ENCODE measurements around the gene PRDX4.

PRDX4 gene

DNA sequence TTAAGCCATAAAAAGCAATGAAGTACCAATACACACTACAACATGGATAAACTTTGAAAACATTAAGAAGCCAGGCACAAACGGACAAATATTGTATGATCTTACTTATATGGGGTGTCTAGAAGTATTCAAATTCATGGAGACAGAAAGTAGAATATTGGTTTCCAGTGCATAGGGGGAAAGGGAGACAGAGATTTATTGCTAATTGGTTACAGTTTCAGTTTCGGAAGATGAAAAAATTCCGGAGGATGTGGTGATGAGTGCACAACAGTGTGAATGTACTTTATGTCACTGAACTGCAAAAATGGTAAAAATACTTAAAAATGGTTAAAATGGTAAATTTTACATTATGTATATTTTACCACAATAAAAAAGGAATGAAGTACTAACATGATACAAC is 5.1 kb upstream of the PRDX4 start:
- no peak overlapping the region for H3K27ac ChIP-seq
- no peaks in the 10 kb centered on the region for H3K36me3 ChIP-seq
- no peak for DNase-seq
- no peak overlapping the region for H3K4me3 ChIP-seq (ENCODE audit: low read depth, low read length)
- H3K27me3 ChIP-seq (ENCODE audit: insufficient read depth, low read depth, severe bottlenecking) = peaks cover 8% of the 10 kb centered on the region
- no peaks in the 10 kb centered on the region for H3K9me3 ChIP-seq (ENCODE audit: severe bottlenecking)
- TF ChIP-seq, protein P1, sequence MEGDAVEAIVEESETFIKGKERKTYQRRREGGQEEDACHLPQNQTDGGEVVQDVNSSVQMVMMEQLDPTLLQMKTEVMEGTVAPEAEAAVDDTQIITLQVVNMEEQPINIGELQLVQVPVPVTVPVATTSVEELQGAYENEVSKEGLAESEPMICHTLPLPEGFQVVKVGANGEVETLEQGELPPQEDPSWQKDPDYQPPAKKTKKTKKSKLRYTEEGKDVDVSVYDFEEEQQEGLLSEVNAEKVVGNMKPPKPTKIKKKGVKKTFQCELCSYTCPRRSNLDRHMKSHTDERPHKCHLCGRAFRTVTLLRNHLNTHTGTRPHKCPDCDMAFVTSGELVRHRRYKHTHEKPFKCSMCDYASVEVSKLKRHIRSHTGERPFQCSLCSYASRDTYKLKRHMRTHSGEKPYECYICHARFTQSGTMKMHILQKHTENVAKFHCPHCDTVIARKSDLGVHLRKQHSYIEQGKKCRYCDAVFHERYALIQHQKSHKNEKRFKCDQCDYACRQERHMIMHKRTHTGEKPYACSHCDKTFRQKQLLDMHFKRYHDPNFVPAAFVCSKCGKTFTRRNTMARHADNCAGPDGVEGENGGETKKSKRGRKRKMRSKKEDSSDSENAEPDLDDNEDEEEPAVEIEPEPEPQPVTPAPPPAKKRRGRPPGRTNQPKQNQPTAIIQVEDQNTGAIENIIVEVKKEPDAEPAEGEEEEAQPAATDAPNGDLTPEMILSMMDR (IDR thresholded peaks at IDR 0.05; ENCODE audit: low read depth, low read length) = no peak

DNA sequence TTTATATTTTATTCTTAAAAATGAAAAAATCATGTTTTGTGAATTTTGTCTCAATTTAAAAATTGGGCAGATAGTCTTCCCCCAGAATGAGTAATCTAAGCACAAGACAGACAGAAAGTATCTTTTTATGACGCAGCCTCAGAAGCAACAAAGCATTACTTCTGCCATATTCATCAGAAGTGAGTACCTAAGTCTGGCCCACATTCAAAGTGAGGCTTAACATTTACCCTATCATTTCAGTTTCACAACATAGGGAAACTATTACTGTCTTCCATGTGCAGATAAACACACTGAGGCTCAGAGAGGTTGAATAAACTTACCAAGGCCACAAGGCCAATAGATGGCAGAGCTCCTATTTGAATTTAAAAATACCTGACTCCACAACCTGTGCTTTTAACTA is 4.4 kb upstream of the PRDX4 start:
- no peaks in the 10 kb centered on the region for H3K36me3 ChIP-seq
- DNase-seq = no peak
- H3K4me3 ChIP-seq (ENCODE audit: low read depth, low read length) = no peak overlapping the region
- H3K27ac ChIP-seq = no peak overlapping the region
- peaks cover 8% of the 10 kb centered on the region for H3K27me3 ChIP-seq (ENCODE audit: insufficient read depth, low read depth, severe bottlenecking)
- TF ChIP-seq, protein P1 (IDR thresholded peaks at IDR 0.05; ENCODE audit: low read depth, low read length) = no peak
- no peaks in the 10 kb centered on the region for H3K9me3 ChIP-seq (ENCODE audit: severe bottlenecking)

DNA sequence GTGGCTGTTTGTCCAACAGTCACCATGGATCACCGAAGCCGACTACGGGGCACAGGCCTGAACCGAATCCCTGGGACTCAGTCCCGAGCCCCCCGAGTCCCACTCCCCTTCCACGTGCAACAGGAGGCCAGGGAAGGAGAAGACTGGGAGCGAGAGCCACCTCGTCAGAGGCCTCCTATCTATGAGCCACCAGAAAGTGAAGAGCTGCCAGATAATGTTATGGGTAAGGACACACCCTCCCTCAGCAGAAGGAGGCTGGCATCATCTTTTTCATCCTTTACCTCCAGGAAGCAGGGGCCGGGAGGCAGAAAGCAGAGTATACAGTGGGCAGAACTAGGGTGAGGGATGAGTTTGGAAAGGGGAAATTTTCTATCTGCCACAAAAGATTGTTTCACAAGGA is 2.8 kb upstream of the PRDX4 start:
- Histone ChIP-seq H3K4me3 (ENCODE audit: low read depth, low read length) (no peak overlapping the region), H3K36me3 (no peaks in the 10 kb centered on the region), H3K9me3 (ENCODE audit: severe bottlenecking) (no peaks in the 10 kb centered on the region), H3K27me3 (ENCODE audit: insufficient read depth, low read depth, severe bottlenecking) (peaks cover 13% of the 10 kb centered on the region), H3K27ac (no peak overlapping the region)
- DNase-seq = no peak
- TF ChIP-seq, protein P1 (IDR thresholded peaks at IDR 0.05; ENCODE audit: low read depth, low read length) = no peak

DNA sequence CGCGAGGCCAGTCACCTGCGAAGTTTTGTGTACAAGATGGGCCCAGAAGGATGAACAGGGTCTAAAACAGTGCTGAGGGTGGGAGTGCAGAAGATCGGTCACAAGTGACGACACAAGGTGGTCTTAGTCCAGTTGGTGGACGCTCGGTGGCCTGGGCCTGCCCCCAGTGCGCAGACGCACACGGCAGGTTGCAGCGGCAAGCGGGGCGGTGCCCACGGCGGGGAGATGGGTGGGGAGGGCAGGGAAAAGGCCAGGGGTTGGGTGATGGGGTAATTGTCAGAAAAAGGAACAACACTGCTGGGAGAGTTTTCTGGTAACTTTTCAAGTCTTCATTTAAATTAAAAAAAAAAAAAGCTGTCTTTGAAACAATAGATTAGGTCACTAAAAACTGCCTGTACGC is 1.0 kb upstream of the PRDX4 start:
- Histone ChIP-seq H3K36me3 (no peaks in the 10 kb centered on the region), H3K27ac (no peak overlapping the region), H3K4me3 (ENCODE audit: low read depth, low read length) (no peak overlapping the region), H3K27me3 (ENCODE audit: insufficient read depth, low read depth, severe bottlenecking) (peaks cover 11% of the 10 kb centered on the region), H3K9me3 (ENCODE audit: severe bottlenecking) (no peaks in the 10 kb centered on the region)
- no peak for DNase-seq
- TF ChIP-seq, protein P1 (IDR thresholded peaks at IDR 0.05; ENCODE audit: low read depth, low read length) = no peak

DNA sequence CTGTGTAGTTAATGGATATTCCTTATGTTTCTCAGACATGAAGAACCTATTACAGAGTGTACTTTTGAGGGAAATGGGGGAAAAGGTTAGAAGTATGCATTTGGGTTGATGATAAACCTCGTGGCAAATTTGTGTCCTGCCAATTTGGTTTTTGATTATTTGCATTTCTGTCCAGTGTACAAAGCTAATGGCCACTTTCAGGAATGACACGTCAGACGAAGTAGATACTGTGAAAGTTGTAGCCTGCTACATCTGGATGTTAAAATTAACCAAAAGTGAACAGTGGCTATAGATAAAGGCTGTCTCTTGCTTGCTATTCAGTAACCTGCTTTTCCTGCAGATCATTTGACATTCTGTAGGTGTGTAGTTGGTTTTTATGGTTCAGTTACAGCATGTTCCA is 1.0 kb downstream of the PRDX4 start:
- peak overlapping the region; percentile 70 for H3K4me3 ChIP-seq (ENCODE audit: low read depth, low read length)
- no peak overlapping the region for H3K27ac ChIP-seq
- no peaks in the 10 kb centered on the region for H3K9me3 ChIP-seq (ENCODE audit: severe bottlenecking)
- TF ChIP-seq, protein P1 (IDR thresholded peaks at IDR 0.05; ENCODE audit: low read depth, low read length) = no peak
- peaks cover 4% of the 10 kb centered on the region for H3K36me3 ChIP-seq
- H3K27me3 ChIP-seq (ENCODE audit: insufficient read depth, low read depth, severe bottlenecking) = peaks cover 11% of the 10 kb centered on the region
- no peak for DNase-seq

DNA sequence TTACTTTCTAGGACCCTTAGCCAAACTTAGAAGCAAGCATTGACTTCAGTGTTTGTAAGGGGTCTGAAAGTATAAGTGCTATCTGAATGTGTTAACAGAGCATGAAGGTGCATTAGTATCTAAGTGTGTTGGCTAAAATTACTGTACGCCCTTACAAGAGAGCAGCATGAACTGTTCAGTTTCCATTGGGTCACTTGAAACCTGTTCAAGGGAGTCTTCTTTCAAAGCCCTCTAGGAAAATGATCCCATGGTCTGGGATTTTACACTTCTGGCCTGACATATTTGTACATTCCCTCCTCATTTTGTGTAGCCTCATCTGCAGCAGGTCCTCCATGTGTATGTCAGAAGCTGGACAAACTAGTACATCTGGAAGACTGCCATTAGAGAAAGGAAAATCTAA is 3.2 kb downstream of the PRDX4 start:
- Histone ChIP-seq H3K27me3 (ENCODE audit: insufficient read depth, low read depth, severe bottlenecking) (peaks cover 11% of the 10 kb centered on the region), H3K36me3 (peaks cover 6% of the 10 kb centered on the region), H3K9me3 (ENCODE audit: severe bottlenecking) (no peaks in the 10 kb centered on the region), H3K27ac (no peak overlapping the region), H3K4me3 (ENCODE audit: low read depth, low read length) (no peak overlapping the region)
- no peak for DNase-seq
- TF ChIP-seq, protein P1 (IDR thresholded peaks at IDR 0.05; ENCODE audit: low read depth, low read length) = no peak

Data from WERI-Rb-1 (cell line).